GM19463 (cell line): Measurements from ENCODE around the gene ZNRF3.
"Not testable (repeated sequence)": the region's sequence is repeated elsewhere in the genome, so short reads cannot be mapped to it uniquely, and the experiment has no call there.

Experiments
- ATAC-seq: cut with Tn5 transposase; IDR thresholded peaks from one replicate; pipeline ENCODE4 v1.9.1; 2021; ENCODE audit warnings: mild to moderate bottlenecking, moderate library complexity; ENCODE audit not compliant: unreplicated experiment

Gene ZNRF3

GRCh38 chr22:29081517-29082236 is 198.3 kb downstream of the ZNRF3 start:
- no peak for ATAC-seq

DNA sequence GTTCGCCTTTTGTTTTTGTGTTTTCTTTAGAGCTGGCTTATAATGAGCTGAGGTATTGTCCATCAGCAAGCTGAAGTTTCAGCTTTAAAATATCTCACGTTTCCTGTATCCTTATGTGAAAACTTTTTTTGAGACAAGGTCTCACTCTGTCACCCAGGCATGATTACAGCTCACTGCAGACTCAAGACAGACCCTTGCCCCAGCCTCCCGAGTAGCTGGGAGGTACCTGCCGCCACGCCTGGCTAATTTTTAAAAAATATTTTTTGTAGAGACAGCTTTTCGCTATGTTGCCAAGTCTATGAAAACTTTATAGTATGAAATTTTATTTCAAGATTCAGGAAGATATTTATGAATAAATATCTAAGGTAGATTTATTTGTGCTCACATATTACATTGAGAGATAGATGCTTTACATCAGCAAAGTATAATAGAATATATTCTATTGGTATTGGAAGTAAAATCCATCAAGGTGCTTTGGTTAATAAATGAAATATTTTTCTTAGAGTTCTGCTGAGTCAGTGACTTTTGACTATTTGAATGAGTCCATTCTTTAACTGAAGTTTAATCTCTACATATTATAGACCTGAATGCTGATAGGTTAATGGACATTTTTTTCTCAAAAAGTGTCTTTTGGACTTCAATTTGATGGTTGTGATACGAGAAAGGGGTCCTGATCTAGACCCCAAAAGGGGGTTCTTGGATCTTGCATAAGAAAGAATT is 199.6 kb downstream of the ZNRF3 start:
- ATAC-seq = no peak

GRCh38 chr22:29083576-29083932 is 200.2 kb downstream of the ZNRF3 start:
- ATAC-seq = not testable (repeated sequence)

- ATAC-seq = no peak
These were observed 200.7 kb downstream of the ZNRF3 start for GRCh38 chr22:29083933-29084591.

- no peak for ATAC-seq
These were observed 203.6 kb downstream of the ZNRF3 start for GRCh38 chr22:29087012-29087411.

- ATAC-seq = no peak
These were observed 205.4 kb downstream of the ZNRF3 start for GRCh38 chr22:29088809-29089208.

- no peak for ATAC-seq
These were observed 206.1 kb downstream of the ZNRF3 start for GRCh38 chr22:29089507-29089906.

DNA sequence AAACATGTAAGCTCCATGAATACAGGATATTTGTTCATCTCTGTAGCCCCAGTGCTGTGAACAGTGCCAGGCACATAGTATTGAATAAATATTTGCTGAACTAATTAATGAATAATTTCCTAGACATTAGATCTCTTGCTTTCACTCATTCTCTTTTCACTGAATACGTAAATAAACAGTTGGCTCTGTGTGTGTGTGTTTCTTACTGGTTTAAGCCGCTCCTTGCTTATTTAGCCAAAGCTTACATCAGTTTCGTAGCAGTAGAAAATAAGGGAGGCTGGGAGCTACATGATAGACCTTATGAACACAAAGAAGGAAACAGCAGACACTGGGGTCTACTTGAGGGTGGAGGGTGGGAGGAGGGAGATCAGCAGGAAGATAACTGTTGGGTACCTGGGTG is 206.7 kb downstream of the ZNRF3 start:
- no peak for ATAC-seq

GRCh38 chr22:29092243-29092642 is 208.9 kb downstream of the ZNRF3 start:
- ATAC-seq = no peak

DNA sequence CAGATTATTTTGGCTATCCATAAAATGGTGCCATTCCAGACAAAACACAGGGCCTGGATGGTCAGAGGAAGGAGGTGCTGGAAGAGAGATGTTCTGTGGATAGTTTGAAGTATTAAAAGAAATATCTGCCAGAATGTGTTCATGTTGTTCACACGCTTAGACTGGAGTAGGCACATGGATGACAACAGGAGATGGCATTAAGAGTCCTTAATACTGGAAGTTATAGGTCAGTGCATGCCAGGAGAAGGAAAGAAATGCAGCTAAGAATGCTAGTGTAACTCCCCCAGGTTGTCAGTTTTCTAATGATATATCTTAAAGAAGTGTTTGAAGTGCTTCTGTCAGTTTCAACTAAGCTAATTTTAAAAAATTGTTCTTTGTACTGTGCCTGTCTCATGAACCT is 209.7 kb downstream of the ZNRF3 start:
- ATAC-seq = no peak

DNA sequence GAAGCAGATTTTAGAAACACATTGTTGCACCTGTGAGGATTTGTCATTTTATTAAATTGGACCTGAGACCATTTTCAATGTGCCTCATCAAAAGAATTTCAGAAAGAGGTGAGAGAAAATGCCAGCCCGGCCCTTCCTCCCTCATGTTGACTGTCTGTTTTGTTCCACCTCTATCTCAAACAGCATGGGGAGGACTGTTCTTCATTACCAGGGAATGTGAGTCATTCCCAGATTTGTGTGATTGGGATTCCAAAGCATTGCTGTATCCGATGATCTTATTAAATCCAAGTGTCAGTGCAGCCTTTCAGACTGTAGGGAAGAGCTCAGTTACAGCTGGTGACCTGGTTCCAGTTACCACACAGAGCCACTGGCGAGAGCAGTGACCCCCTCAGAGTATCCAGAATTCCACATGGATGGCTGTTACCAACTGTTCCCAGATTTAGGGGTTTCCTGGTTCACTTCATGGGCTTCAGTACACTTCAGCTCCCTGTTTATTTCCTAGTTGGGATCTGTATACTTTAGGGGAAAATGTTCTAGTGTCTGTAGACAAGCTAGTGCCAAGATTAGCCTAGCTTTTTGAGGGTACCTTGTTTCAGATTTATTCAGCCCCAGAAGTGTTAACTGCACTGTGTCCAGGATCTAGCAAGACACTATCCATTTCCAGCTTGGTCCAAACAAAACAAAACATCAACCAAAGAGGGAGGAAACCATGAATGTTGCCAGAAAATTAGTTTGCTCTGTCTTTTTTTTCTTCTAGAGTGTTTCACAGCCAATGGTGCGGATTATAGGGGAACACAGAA is 210.3 kb downstream of the ZNRF3 start:
- no peak for ATAC-seq

- ATAC-seq = no peak
These were observed 212.1 kb downstream of the ZNRF3 start for GRCh38 chr22:29095459-29095858.

DNA sequence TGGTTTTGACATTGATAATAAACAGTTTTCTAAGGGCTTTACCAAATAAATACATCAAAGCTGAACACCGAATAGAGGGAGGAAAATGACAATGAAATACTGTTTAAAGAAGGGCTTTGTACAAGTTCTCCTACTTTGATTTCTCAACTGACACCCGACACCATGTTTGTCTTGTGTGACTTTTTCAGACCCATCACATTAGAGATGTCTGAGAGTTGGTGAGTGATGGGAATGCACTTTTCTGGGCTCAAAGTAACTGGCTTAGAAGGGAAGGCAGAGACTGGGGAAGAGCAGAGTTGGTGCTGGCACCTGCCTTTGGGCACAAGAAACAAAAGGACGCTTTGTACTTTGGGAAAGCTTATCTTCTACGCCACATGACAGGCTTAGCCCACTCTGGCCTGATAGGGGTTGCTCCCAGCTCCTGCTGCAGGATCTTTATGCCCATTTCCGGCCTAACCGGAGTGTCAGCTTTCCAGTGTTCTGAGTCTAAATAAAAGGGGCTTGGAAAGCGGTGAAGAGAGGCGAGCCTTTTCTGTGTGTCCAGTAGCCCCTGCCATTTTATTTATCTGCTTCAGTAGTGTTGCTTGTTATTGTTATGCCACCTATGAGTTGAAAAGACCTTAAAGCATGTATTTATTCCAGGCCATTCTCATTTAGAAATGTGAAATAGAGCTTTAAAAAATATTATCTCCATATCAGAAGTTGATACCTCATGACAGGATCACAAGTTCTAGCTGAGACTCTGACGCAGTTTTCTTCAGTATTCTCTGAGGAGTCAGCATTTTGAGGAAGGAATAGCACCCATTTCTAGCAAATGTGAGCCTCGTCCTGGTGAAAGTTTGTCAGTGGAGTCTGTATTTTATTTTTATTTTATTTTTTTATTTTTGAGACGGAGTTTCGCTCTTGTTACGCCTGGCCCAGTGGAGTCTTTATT is 213.6 kb downstream of the ZNRF3 start:
- ATAC-seq = no peak

GRCh38 chr22:29098296-29098695 is 214.9 kb downstream of the ZNRF3 start:
- no peak for ATAC-seq

DNA sequence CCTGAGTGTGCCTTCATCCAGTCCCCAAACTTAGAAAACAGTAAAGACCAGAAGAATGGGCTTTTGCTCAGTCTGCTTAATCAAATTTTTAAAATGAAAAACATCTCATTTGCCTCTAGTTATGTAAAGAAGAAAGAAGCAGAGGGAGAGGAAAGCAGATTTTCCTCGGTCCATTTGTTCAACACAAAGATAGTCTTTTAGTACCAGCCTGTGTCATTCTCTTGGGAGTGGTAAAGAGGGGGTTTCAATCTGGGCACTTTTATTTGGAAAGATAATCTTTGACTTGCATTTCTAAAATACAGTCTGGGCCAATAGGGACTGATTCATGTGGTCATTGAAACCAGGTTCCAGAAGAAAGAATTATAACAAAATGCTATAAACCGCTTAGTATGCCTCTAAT is 218.9 kb downstream of the ZNRF3 start:
- ATAC-seq = no peak

DNA sequence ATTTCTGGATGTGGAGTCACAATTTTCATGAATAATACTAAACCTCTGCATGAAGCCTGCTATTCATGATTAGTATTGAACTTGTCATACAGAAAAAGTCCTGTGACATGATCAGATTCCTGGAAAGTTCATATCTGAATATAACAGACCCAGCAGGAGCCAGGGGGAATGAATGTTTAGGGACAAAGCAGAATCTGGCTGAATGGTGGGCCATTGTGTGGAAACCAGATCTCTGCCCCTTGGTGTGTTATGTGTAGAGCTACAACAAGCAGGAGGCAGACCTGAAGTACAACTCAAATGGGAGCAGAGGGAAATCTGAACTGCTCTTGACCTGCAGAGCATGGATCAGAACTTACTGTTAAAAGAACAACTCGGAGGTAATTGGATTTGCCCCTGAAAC is 219.7 kb downstream of the ZNRF3 start:
- ATAC-seq = no peak

- ATAC-seq = no peak
These were observed 222.1 kb downstream of the ZNRF3 start for GRCh38 chr22:29105468-29105867.

DNA sequence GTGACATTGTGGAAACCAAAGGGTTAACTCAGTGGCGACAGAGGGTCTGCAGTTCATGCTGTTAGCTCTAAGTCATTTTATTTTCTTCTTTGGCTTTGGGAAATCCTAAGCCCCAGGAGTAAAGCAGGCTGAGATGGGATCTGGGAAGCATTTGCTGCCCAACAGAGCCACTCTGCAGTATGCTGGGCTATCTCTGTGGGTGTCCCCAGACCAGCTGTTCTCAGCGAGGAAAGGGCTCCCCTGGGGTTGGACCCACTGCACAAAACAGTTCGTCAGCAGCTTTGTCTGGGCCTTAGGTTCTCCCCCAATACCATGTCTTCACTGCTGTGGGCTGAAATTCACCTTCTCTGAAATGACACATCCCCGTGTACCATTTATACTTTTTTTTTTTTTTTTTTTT is 223.5 kb downstream of the ZNRF3 start:
- ATAC-seq = no peak
